ENCODE measurements around the gene THRAP3. TPM values are rescaled to one million over a fixed set of nuclear protein-coding genes. Genes with fewer than 3 reads are reported as not detected.

The THRAP3 gene
- total and polyA plus RNA-seq, 9 of the 15 experiments (the other 6 are each of a cell fraction or from before 2014, with no cell fraction given) = 66.2 to 135 (median 113) TPM

DNA sequence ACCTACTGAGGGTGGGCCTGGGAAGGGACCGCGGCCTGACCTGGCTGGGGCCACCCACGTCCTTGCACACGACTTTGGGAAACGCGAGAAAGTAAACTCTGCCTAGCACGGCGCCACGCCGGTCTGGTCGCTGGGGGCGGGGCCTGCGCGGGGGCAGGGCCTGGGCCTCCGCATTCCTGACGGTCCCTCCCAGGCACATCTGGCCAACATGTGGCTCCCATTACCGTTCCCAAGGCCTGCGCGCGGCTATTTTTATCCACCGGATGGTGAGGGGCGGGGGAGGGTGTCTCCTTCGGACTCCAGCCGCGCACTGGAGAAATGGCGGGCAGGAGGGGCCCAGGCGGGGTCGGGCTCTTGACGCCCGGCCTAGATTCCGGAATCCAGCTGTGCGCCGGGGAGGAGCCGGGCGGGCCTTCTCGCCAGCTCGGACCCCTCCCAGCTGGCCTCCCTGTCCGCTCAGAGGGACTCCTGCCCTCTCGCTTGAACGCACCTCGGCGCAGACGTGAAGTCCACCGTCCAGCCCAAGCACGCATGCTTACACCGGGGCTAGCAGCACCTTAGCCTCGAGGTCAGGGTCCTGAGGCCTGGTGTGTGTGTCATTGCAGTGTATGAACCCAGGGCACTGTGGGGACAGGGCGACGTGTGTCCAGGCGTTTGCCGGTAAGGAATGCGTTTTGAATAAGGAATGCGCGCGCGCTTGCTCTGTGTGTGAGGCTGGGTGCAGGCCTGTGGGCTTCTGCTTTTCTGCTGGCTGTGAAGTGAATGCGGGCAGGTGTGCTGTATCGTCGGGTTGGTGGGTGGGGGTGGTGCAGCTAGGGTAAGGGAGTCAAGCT, 97.1 kb downstream of the THRAP3 start (continued):
- TF ChIP-seq, protein P1, sequence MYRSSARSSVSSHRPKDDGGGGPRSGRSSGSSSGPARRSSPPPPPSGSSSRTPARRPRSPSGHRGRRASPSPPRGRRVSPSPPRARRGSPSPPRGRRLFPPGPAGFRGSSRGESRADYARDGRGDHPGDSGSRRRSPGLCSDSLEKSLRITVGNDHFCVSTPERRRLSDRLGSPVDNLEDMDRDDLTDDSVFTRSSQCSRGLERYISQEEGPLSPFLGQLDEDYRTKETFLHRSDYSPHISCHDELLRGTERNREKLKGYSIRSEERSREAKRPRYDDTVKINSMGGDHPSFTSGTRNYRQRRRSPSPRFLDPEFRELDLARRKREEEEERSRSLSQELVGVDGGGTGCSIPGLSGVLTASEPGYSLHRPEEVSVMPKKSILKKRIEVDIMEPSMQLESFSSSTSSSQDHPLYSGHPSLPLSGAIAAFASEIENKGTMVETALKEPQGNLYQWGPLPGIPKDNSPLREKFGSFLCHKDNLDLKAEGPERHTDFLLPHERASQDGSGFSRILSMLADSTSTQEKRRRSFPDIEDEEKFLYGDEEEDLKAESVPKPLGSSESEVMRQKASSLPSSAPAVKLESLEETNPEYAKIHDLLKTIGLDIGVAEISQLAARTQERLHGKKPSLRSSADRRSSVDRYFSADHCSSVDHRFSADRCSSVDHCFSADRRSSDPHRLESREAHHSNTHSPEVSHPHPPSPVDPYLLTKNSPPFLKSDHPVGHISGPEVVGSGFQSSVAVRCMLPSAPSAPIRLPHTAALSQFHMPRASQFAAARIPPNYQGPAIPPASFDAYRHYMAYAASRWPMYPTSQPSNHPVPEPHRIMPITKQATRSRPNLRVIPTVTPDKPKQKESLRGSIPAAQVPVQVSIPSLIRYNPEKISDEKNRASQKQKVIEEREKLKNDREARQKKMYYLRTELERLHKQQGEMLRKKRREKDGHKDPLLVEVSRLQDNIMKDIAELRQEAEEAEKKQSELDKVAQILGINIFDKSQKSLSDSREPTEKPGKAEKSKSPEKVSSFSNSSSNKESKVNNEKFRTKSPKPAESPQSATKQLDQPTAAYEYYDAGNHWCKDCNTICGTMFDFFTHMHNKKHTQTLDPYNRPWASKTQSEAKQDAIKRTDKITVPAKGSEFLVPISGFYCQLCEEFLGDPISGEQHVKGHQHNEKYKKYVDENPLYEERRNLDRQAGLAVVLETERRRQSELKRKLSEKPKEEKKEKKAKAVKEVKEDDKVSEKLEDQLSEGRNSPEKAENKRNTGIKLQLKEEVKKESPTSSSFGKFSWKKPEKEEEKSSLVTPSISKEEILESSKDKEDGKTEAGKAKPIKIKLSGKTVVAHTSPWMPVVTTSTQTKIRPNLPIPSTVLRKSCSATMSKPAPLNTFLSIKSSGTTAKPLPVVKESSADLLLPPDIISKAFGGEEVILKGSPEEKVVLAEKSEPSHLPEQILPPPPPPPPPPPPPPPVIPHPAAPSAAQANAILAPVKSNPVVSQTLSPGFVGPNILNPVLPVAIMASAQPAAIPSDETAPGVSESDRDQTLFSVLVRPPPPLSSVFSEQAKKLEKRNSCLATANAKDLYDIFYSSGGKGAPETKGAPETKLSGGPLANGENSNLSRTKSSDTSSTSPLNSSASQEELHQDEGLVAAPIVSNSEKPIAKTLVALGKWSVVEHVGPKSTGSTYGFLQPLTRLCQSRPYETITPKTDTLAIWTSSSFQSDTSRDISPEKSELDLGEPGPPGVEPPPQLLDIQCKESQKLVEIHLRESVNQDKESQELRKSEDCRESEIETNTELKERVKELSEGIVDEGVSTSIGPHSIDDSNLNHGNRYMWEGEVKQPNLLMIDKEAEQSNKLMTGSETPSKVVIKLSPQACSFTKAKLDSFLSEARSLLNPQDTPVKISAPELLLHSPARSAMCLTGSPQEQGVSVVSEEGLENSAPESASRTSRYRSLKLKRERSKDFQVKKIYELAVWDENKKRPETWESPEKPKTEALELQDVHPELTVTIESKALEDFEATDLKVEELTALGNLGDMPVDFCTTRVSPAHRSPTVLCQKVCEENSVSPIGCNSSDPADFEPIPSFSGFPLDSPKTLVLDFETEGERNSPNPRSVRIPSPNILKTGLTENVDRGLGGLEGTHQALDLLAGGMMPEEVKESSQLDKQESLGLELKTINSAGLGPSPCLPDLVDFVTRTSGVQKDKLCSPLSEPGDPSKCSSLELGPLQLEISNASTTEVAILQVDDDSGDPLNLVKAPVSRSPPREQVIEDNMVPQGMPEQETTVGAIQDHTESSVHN (IDR thresholded peaks at IDR 0.05; ENCODE audit: borderline replicate concordance in 1 of 2, low read depth in 1 of 2) = peak in 1 of 2 experiments; percentile 31; a peak in 1 of 4 replicates
- peak; percentile 74 for TF ChIP-seq PCBP1 (IDR thresholded peaks at IDR 0.05; ENCODE audit: low read depth, low read length, poor library complexity, severe bottlenecking)
- peak; percentile 55 for TF ChIP-seq NUFIP1 (IDR thresholded peaks at IDR 0.05; ENCODE audit: partially characterized antibody)
- TF ChIP-seq ARHGAP35 (IDR thresholded peaks at IDR 0.05; ENCODE audit: partially characterized antibody) = no peak
- TF ChIP-seq, protein P2, sequence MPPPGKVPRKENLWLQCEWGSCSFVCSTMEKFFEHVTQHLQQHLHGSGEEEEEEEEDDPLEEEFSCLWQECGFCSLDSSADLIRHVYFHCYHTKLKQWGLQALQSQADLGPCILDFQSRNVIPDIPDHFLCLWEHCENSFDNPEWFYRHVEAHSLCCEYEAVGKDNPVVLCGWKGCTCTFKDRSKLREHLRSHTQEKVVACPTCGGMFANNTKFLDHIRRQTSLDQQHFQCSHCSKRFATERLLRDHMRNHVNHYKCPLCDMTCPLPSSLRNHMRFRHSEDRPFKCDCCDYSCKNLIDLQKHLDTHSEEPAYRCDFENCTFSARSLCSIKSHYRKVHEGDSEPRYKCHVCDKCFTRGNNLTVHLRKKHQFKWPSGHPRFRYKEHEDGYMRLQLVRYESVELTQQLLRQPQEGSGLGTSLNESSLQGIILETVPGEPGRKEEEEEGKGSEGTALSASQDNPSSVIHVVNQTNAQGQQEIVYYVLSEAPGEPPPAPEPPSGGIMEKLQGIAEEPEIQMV (tag; conservative IDR thresholded peaks at IDR 0.05; ENCODE audit: low read depth) = no peak
- no peak for TF ChIP-seq RBM25 (IDR thresholded peaks at IDR 0.05; ENCODE audit: low read depth, low read length, severe bottlenecking)
- TF ChIP-seq PHF20 (IDR thresholded peaks at IDR 0.05; ENCODE audit: partially characterized antibody) = peak; percentile 45
- TF ChIP-seq, protein P3, sequence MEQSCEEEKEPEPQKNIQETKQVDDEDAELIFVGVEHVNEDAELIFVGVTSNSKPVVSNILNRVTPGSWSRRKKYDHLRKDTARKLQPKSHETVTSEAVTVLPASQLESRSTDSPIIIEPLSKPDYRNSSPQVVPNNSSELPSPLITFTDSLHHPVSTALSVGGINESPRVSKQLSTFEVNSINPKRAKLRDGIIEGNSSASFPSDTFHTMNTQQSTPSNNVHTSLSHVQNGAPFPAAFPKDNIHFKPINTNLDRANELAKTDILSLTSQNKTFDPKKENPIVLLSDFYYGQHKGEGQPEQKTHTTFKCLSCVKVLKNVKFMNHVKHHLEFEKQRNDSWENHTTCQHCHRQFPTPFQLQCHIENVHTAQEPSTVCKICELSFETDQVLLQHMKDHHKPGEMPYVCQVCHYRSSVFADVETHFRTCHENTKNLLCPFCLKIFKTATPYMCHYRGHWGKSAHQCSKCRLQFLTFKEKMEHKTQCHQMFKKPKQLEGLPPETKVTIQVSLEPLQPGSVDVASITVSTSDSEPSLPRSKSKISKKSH (CRISPR knock-in tag; IDR thresholded peaks at IDR 0.05) = no peak
- TF ChIP-seq, protein P4, sequence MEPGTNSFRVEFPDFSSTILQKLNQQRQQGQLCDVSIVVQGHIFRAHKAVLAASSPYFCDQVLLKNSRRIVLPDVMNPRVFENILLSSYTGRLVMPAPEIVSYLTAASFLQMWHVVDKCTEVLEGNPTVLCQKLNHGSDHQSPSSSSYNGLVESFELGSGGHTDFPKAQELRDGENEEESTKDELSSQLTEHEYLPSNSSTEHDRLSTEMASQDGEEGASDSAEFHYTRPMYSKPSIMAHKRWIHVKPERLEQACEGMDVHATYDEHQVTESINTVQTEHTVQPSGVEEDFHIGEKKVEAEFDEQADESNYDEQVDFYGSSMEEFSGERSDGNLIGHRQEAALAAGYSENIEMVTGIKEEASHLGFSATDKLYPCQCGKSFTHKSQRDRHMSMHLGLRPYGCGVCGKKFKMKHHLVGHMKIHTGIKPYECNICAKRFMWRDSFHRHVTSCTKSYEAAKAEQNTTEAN (CRISPR knock-in tag; IDR thresholded peaks at IDR 0.05) = no peak; the same call in 1 of the 2 replicates
- TF ChIP-seq ZNF57 (CRISPR knock-in tag; IDR thresholded peaks at IDR 0.05) = peak; percentile 66; the same call in 1 of the 2 replicates
- TF ChIP-seq FUS (optimal IDR thresholded peaks at IDR 0.05; ENCODE audit: low read depth, low read length) = peak; percentile 71
- no peak for TF ChIP-seq ZNF764 (CRISPR knock-in tag; IDR thresholded peaks at IDR 0.05; ENCODE audit: low read depth)
- no peak for TF ChIP-seq ZNF436 (CRISPR knock-in tag; IDR thresholded peaks at IDR 0.05)

Data from K562 (cell line).